K562 (cell line): ENCODE results near the gene WNK2. TPM values are rescaled to one million over a fixed set of nuclear protein-coding genes. Genes with fewer than 3 reads are reported as not detected.

Experiments used
- ATAC-seq: fragments of 200-7000 bp; cut with Tn5 transposase; 3 replicates; pipeline ENCODE4 v1.9.1; 2020; ENCODE audit warnings: moderate library complexity
- BruUV-seq: library from RNA; stranded (reverse); fragments of 400-500 nt; replicated peaks from 2 replicates; lab custom pipeline; 2021; lab: Mats Ljungman, UMichigan
- CTCF ChIA-PET: fragments of 300-600 bp; formaldehyde crosslinking; extraction: SDS; loops from one replicate; lab custom pipeline; 2021; ENCODE audit warnings: low intra/inter-chr PET ratio; lab: Yijun Ruan, JAX
- POLR2A ChIA-PET: fragments of 300-600, 350-650 bp; sonication (Branson Sonifier 250); formaldehyde crosslinking; extraction: SDS; loops from one replicate; lab custom pipeline; 2021; ENCODE audit warnings: antibody characterized with exemption, inconsistent platforms; lab: Yijun Ruan, JAX
- DNase-seq, 4 experiments: peaks; one replicate each; pipeline versions ENCODE4 v3.0.0 to v3.0.0-alpha.2; 2011 to 2018; ENCODE audit warnings: low spot score in 3 of 4, mixed read lengths in 3 of 4; ENCODE audit errors: extremely low read depth in 1 of 4
- FAIRE-seq: peaks from 2 replicates; lab custom pipeline; 2011; peaks lifted over from hg19 to GRCh38; lab: Jason Lieb, UNC
- H2AFZ ChIP-seq: 2 replicates; pipeline ENCODE4 v1.6.0; 2011; ENCODE audit warnings: low read depth, low read length, control low read depth, inconsistent platforms
- H3K27ac ChIP-seq: fragments of 200-600 bp; 3 replicates; pipeline ENCODE4 v1.8.0; 2011; ENCODE audit warnings: low read depth, mild to moderate bottlenecking, control low read depth, inconsistent platforms, low read length, moderate library complexity, mixed read lengths; ENCODE audit errors: extremely low read depth
- H3K27me3 ChIP-seq, 2 experiments: fragments of 300-600 bp in 1 of 2; 2 replicates in 1 of 2; 3 replicates in 1 of 2; pipeline versions ENCODE4 v1.6.0 to v1.8.0; 2011; ENCODE audit warnings: inconsistent platforms in 2 of 2, low read length in 2 of 2, mild to moderate bottlenecking in 1 of 2, mixed read lengths in 1 of 2, moderate library complexity in 1 of 2; ENCODE audit not compliant: control insufficient read depth in 2 of 2, insufficient read depth in 2 of 2
- H3K36me3 ChIP-seq: fragments of 300-600 bp; 3 replicates; pipeline ENCODE4 v1.8.0; 2011; ENCODE audit warnings: mild to moderate bottlenecking, low read length, inconsistent platforms; ENCODE audit not compliant: control insufficient read depth, insufficient read depth
- H3K4me1 ChIP-seq, 2 experiments: fragments of 200-600 bp in 1 of 2; replicated peaks in 1 of 2; 2 replicates in 1 of 2; 3 replicates in 1 of 2; pipeline versions ENCODE4 v1.5.1 to v1.8.0; 2011; ENCODE audit warnings: inconsistent platforms in 2 of 2, low read length in 2 of 2, mild to moderate bottlenecking in 1 of 2, mixed read lengths in 1 of 2, moderate library complexity in 1 of 2; ENCODE audit not compliant: control insufficient read depth in 2 of 2, insufficient read depth in 2 of 2
- H3K4me2 ChIP-seq: 2 replicates; pipeline ENCODE4 v1.6.1; 2011; ENCODE audit warnings: low read length, control low read depth, inconsistent platforms, mixed read lengths; ENCODE audit not compliant: insufficient read depth
- H3K4me3 ChIP-seq: fragments of 200-600 bp; sonication (generic), shearing (Covaris generic); 2 replicates; pipeline ENCODE4 v1.5.1; 2016; ENCODE audit warnings: control low read depth, inconsistent platforms
- H3K79me2 ChIP-seq: fragments of 200-600 bp; 3 replicates; pipeline ENCODE4 v1.8.0; 2011; ENCODE audit warnings: low read length, inconsistent platforms; ENCODE audit not compliant: control insufficient read depth, insufficient read depth
- H3K9ac ChIP-seq, 2 experiments: 2 replicates each; pipeline versions ENCODE4 v1.6.0 to v1.6.1; 2011; ENCODE audit warnings: low read depth in 2 of 2, low read length in 2 of 2, control low read depth in 1 of 2, inconsistent platforms in 1 of 2, mild to moderate bottlenecking in 1 of 2, mixed read lengths in 1 of 2; ENCODE audit not compliant: insufficient read depth in 1 of 2
- H3K9me1 ChIP-seq: one replicate; pipeline ENCODE4 v1.6.0; 2011; ENCODE audit warnings: inconsistent platforms, mild to moderate bottlenecking, low read length, moderate library complexity; ENCODE audit not compliant: control insufficient read depth, insufficient read depth
- H3K9me3 ChIP-seq: replicated peaks from 2 replicates; pipeline ENCODE4 v1.5.1; 2011; ENCODE audit warnings: low read depth, low read length, inconsistent platforms; ENCODE audit not compliant: control insufficient read depth, insufficient read depth
- H4K20me1 ChIP-seq: replicated peaks from 2 replicates; pipeline ENCODE4 v1.6.1; 2011; ENCODE audit warnings: low read length, inconsistent platforms, mixed read lengths; ENCODE audit not compliant: control insufficient read depth, insufficient read depth
- DDX20 ChIP-seq: fragments of 450-650 bp; IDR thresholded peaks from 2 replicates; pipeline ENCODE4 v1.6.1; 2016; ENCODE audit warnings: missing genetic modification characterization, low read depth, mild to moderate bottlenecking, missing compliant biosample characterization, moderate library complexity
- HCFC1 ChIP-seq: IDR thresholded peaks from 2 replicates; pipeline ENCODE4 v1.6.1; 2012; ENCODE audit warnings: low read depth, low read length, improper control_type of control experiment
- ZNF263 ChIP-seq: sonication (generic); formaldehyde crosslinking; IDR thresholded peaks from 2 replicates; pipeline ENCODE4 v1.8.0; 2022; ENCODE audit warnings: mild to moderate bottlenecking, missing genetic modification reagents, borderline replicate concordance
- ZNF561 ChIP-seq: fragments of 450-650 bp; formaldehyde crosslinking; conservative IDR thresholded peaks from 2 replicates; pipeline ENCODE4 v1.4.0; 2020; ENCODE audit warnings: mild to moderate bottlenecking, moderate library complexity
- ZNF778 ChIP-seq: fragments of 450-650 bp; formaldehyde crosslinking; IDR thresholded peaks from 2 replicates; pipeline ENCODE4 v1.4.0; 2020; ENCODE audit warnings: mild to moderate bottlenecking, moderate library complexity
- WGBS: fragments of 100-300 bp; shearing (Covaris generic); methylation state at CpG from one replicate; pipeline ENCODE4 v1.1.6; 2016; ENCODE audit warnings: low coverage, mixed read lengths; ENCODE audit not compliant: insufficient coverage; ENCODE audit errors: missing lambda C conversion rate; 5-methylcytosine and 5-hydroxymethylcytosine counted together
- in situ Hi-C: fragments of 300-500 bp; cut with MboI; formaldehyde crosslinking; loops from 4 replicates; pipeline ENCODE4 v1.15.0; 2018; ENCODE audit warnings: inconsistent platforms, mixed read lengths
- intact Hi-C: fragments of 100-400 bp; cut with micrococcal nuclease; formaldehyde crosslinking; loops from 2 replicates; pipeline ENCODE4 v1.14.2; 2022
- polyA plus RNA-seq, 8 experiments: library from polyadenylated mRNA; depleted of rRNA in 4 of 8; stranded (reverse) in 5 of 8; unstranded in 3 of 8; fragments of >200 nt; fragmentation: Nextera tagmentation in 2 of 8; fragmentation: Illumina TruSeq in 1 of 8; extraction: Ambion mirVana in 2 of 8; extraction: Trizol in 1 of 8; gene quantifications; 2 replicates each; pipeline versions ENCODE4 v1.2.1 to v1.2.3, GENCODE V29; 2011 to 2014; ENCODE audit warnings: inconsistent platforms in 1 of 8, missing spikeins in 1 of 8
- total RNA-seq, 7 experiments: library from RNA; depleted of rRNA in 6 of 7; stranded (reverse); fragments of >200 nt in 6 of 7; fragmentation: Illumina TruSeq in 2 of 7; extraction: Trizol in 2 of 7; gene quantifications; 2 replicates each; pipeline versions ENCODE4 v1.2.1 to v1.2.3, GENCODE V29; 2011 to 2021; ENCODE audit warnings: low replicate concordance in 1 of 7

The WNK2 gene
- total and polyA plus RNA-seq, 9 of the 15 experiments (the other 6 are each of a cell fraction or from before 2014, with no cell fraction given) = 0.36 to 3.3 (median 0.64) TPM; not detected in 2

DNA sequence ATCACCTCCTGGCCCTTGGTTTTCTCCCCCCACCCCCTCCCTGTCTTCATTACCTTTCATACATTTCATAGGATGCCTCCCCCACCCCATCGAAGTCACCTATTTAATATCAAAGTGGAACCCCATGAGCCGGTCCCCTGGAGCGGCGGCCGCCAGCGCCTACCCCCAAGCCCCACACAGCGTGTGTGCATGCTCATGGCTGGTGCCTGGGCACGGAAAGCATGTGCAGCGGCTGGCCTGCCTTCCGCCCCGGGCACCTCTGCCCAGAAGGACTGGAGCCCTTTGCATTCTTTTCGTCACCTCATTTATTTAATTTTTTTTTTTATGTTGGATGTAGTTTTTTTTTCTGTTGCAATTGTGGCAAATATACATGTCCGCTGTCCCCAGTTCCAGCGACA lies 116.2 kb downstream of the WNK2 start:
- Histone ChIP-seq H3K27me3 (peaks cover 20 to 67% of the 10 kb centered on the region in 2 experiments), H3K36me3 (no peaks in the 10 kb centered on the region), H3K79me2 (no peaks in the 10 kb centered on the region), H3K4me1 (peaks cover 0 to 18% of the 10 kb centered on the region in 2 experiments; a peak in 1 of 5 replicates), H3K9me3 (no peaks in the 10 kb centered on the region), H3K4me3 (no peak overlapping the region), H3K27ac (no peak overlapping the region), H3K9me1 (peaks cover 2% of the 10 kb centered on the region), H2AFZ (no peak overlapping the region), H4K20me1 (peaks cover 6% of the 10 kb centered on the region; the same call in 1 of the 2 replicates), H3K9ac (no peak overlapping the region), H3K4me2 (no peak overlapping the region)
- ChIA-PET POLR2A (no interaction called here), CTCF (no interaction called here)
- ATAC-seq (no peak), DNase-seq (no peak), FAIRE-seq (no peak)
- intact Hi-C loops (no loop called here), in situ Hi-C loops (loop anchor here (5.0 to 25.0 kb wide), 3 partner anchors 138 to 288 kb away; no protein-coding TSS in a partner anchor)
- 8% methylated on average over 14 of the region's 14 CpGs for WGBS
- no peak for TF ChIP-seq ZNF263 (CRISPR knock-in tag)
- BruUV-seq = no TSS peak

GRCh38 chr9:93300585-93301081 lies 116.7 kb downstream of the WNK2 start:
- Histone ChIP-seq H3K4me1 (peaks cover 0 to 18% of the 10 kb centered on the region in 2 experiments; a peak in 1 of 5 replicates), H3K9me1 (peaks cover 2% of the 10 kb centered on the region), H4K20me1 (peaks cover 10% of the 10 kb centered on the region; the same call in 1 of the 2 replicates), H3K4me3 (no peak overlapping the region), H3K27me3 (peaks cover 22 to 72% of the 10 kb centered on the region in 2 experiments), H3K36me3 (no peaks in the 10 kb centered on the region), H3K27ac (no peak overlapping the region), H3K79me2 (no peaks in the 10 kb centered on the region), H3K9me3 (no peaks in the 10 kb centered on the region), H2AFZ (no peak overlapping the region), H3K9ac (no peak overlapping the region), H3K4me2 (no peak overlapping the region)
- no TSS peak for BruUV-seq
- intact Hi-C loops (no loop called here), in situ Hi-C loops (loop anchor here (5.0 to 25.0 kb wide), 3 partner anchors 138 to 288 kb away; no protein-coding TSS in a partner anchor)
- ATAC-seq (no peak), FAIRE-seq (no peak), DNase-seq (peak in 1 of 4 experiments; percentile 6)
- 4% methylated on average over 12 of the region's 12 CpGs for WGBS
- POLR2A ChIA-PET = no interaction called here
- CTCF ChIA-PET = no interaction called here
- TF ChIP-seq ZNF778 (CRISPR knock-in tag) (no peak), ZNF263 (CRISPR knock-in tag) (peak; percentile 42; the same call in 1 of the 2 replicates), ZNF561 (CRISPR knock-in tag) (no peak), HCFC1 (no peak), DDX20 (tag) (no peak)
